ENCODE measurements around the gene KLHL41.
"Not testable (repeated sequence)": the region's sequence is repeated elsewhere in the genome, so short reads cannot be mapped to it uniquely, and the experiment has no call there.

The KLHL41 gene

GRCh38 chr2:169573160-169573973 lies 63.9 kb downstream of the KLHL41 start, which contains the start of gene FASTKD1:
Gene FASTKD1 (minus strand): TSS chr2:169573865. CDS start chr2:169572029, 1,836 bp downstream.
- peak; percentile 94 for DNase-seq

- DNase-seq: no peak
Measured at GRCh38 chr2:169573974-169574299, 64.4 kb downstream of the KLHL41 start.

GRCh38 chr2:169574539-169574938 lies 65.0 kb downstream of the KLHL41 start:
- not testable (repeated sequence) for DNase-seq

GRCh38 chr2:169575264-169575663 lies 65.8 kb downstream of the KLHL41 start:
- not testable (repeated sequence) for DNase-seq
